HG02610 (cell line): ENCODE data around the gene ZBTB7C.

Source experiments
- ATAC-seq: cut with Tn5 transposase; IDR thresholded peaks from one replicate; pipeline ENCODE4 v1.9.1; 2021; ENCODE audit warnings: mild to moderate bottlenecking, moderate library complexity; ENCODE audit not compliant: unreplicated experiment

ZBTB7C gene

GRCh38 chr18:48391868-48392267 lies 17.3 kb downstream of the ZBTB7C start:
- ATAC-seq: no peak

GRCh38 chr18:48390641-48391040 lies 18.5 kb downstream of the ZBTB7C start:
- no peak for ATAC-seq

- no peak for ATAC-seq
These were observed 20.7 kb downstream of the ZBTB7C start for GRCh38 chr18:48388478-48388877.

- no peak for ATAC-seq
These were observed 21.9 kb downstream of the ZBTB7C start for GRCh38 chr18:48387300-48387699.

GRCh38 chr18:48385596-48385995 lies 23.6 kb downstream of the ZBTB7C start:
- no peak for ATAC-seq

- ATAC-seq: no peak
These were observed 32.2 kb downstream of the ZBTB7C start for GRCh38 chr18:48376934-48377333.

- no peak for ATAC-seq
These were observed 32.8 kb downstream of the ZBTB7C start for GRCh38 chr18:48376406-48376805.

- no peak for ATAC-seq
These were observed 33.9 kb downstream of the ZBTB7C start for GRCh38 chr18:48375150-48375800.

- no peak for ATAC-seq
These were observed 34.6 kb downstream of the ZBTB7C start for GRCh38 chr18:48374423-48375149.

GRCh38 chr18:48371854-48372602 lies 37.2 kb downstream of the ZBTB7C start:
- no peak for ATAC-seq

GRCh38 chr18:48367557-48367956 lies 41.6 kb downstream of the ZBTB7C start:
- no peak for ATAC-seq

- ATAC-seq: no peak
These were observed 43.2 kb downstream of the ZBTB7C start for GRCh38 chr18:48365965-48366364.

- no peak for ATAC-seq
These were observed 45.0 kb downstream of the ZBTB7C start for GRCh38 chr18:48364146-48364545.

GRCh38 chr18:48363175-48363574 lies 46.0 kb downstream of the ZBTB7C start:
- no peak for ATAC-seq

- ATAC-seq: no peak
These were observed 47.4 kb downstream of the ZBTB7C start for GRCh38 chr18:48361801-48362200.

- no peak for ATAC-seq
These were observed 48.7 kb downstream of the ZBTB7C start for GRCh38 chr18:48360376-48361021.

GRCh38 chr18:48359626-48360025 lies 49.6 kb downstream of the ZBTB7C start:
- no peak for ATAC-seq

GRCh38 chr18:48358868-48359267 lies 50.3 kb downstream of the ZBTB7C start:
- no peak for ATAC-seq

GRCh38 chr18:48356909-48357631 lies 52.1 kb downstream of the ZBTB7C start:
- no peak for ATAC-seq

GRCh38 chr18:48356151-48356745 lies 52.9 kb downstream of the ZBTB7C start:
- ATAC-seq: no peak
